OCI-LY7 (cell line): ENCODE results near the gene FAM111B. TPM values are rescaled to one million over a fixed set of nuclear protein-coding genes. Genes with fewer than 3 reads are reported as not detected.

ENCODE experiments used
- BruUV-seq: library from RNA; stranded (reverse); fragments of 400-500 nt; replicated peaks from 2 replicates; lab custom pipeline; 2021; lab: Mats Ljungman, UMichigan
- CTCF ChIA-PET: fragments of 300-600 bp; sonication (Branson Sonifier 250); formaldehyde crosslinking; loops from one replicate; lab custom pipeline; 2022; ENCODE audit warnings: antibody characterized with exemption; ENCODE audit not compliant: unreplicated experiment; lab: Charles Lee
- POLR2A ChIA-PET: fragments of 300-600 bp; sonication (Branson Sonifier 250); formaldehyde crosslinking; loops from one replicate; lab custom pipeline; 2022; ENCODE audit warnings: antibody characterized with exemption; lab: Charles Lee
- DNase-seq: peaks from one replicate; pipeline ENCODE4 v3.0.0-alpha.2; 2015; ENCODE audit warnings: low spot score
- H2AFZ ChIP-seq: fragments of 200-600 bp; sonication (generic), shearing (Covaris generic); 2 replicates; pipeline ENCODE4 v1.6.1; 2014; ENCODE audit warnings: mild to moderate bottlenecking, antibody characterized with exemption, low read length, moderate library complexity
- H3K27ac ChIP-seq: fragments of 200-600 bp; sonication (generic); 2 replicates; pipeline ENCODE4 v1.5.1; 2014; ENCODE audit warnings: mixed run types, low read depth, mild to moderate bottlenecking, moderate library complexity, low read length, inconsistent platforms; ENCODE audit not compliant: poor library complexity, severe bottlenecking
- H3K36me3 ChIP-seq: fragments of 200-600 bp; sonication (generic); 2 replicates; pipeline ENCODE4 v1.6.1; 2014; ENCODE audit warnings: mild to moderate bottlenecking, antibody characterized with exemption, low read length, moderate library complexity, mixed read lengths; ENCODE audit not compliant: insufficient read depth
- H3K4me1 ChIP-seq: fragments of 200-600 bp; sonication (generic); 2 replicates; pipeline ENCODE4 v1.5.1; 2014; ENCODE audit warnings: mild to moderate bottlenecking, low read length; ENCODE audit not compliant: insufficient read depth, poor library complexity, severe bottlenecking
- H3K4me2 ChIP-seq: fragments of 200-600 bp; sonication (generic); 2 replicates; pipeline ENCODE4 v1.6.1; 2014; ENCODE audit warnings: mild to moderate bottlenecking, low read length
- H3K4me3 ChIP-seq: fragments of 200-600 bp; sonication (generic); 2 replicates; pipeline ENCODE4 v1.5.1; 2014; ENCODE audit warnings: mild to moderate bottlenecking, low read depth, low read length; ENCODE audit not compliant: poor library complexity, severe bottlenecking
- H3K79me2 ChIP-seq: fragments of 200-600 bp; sonication (generic); 2 replicates; pipeline ENCODE4 v1.6.1; 2016; ENCODE audit warnings: low read depth, mild to moderate bottlenecking, low read length, moderate library complexity, mixed read lengths; ENCODE audit not compliant: insufficient read depth
- H3K9me2 ChIP-seq: fragments of 200-600 bp; sonication (generic); 2 replicates; pipeline ENCODE4 v1.6.1; 2016; ENCODE audit warnings: mild to moderate bottlenecking, low read length, mixed read lengths; ENCODE audit not compliant: insufficient read depth
- H3K9me3 ChIP-seq: fragments of 200-600 bp; sonication (generic); 2 replicates; pipeline ENCODE4 v1.6.1; 2014; ENCODE audit warnings: mild to moderate bottlenecking, mixed run types, low read length, mixed read lengths
- H4K20me1 ChIP-seq: fragments of 200-600 bp; sonication (generic); 2 replicates; pipeline ENCODE4 v1.6.1; 2014; ENCODE audit warnings: mild to moderate bottlenecking, antibody characterized with exemption, low read length, moderate library complexity, mixed read lengths; ENCODE audit not compliant: insufficient read depth
- CTCF ChIP-seq: fragments of 200-600 bp; sonication (generic); conservative IDR thresholded peaks from 2 replicates; pipeline ENCODE4 v1.5.1; 2014; ENCODE audit warnings: mild to moderate bottlenecking, antibody characterized with exemption, low read length, moderate library complexity, mixed read lengths
- EZH2phosphoT487 ChIP-seq: fragments of 200-600 bp; sonication (generic); IDR thresholded peaks from 2 replicates; pipeline ENCODE4 v1.6.1; 2018; ENCODE audit warnings: low read depth, borderline replicate concordance, mild to moderate bottlenecking, mixed run types, antibody characterized with exemption, low read length, moderate library complexity, mixed read lengths
- intact Hi-C: fragments of 100-400 bp; cut with micrococcal nuclease; formaldehyde crosslinking; loops from one replicate; pipeline ENCODE4 v1.10.0; 2022; ENCODE audit not compliant: unreplicated experiment
- total RNA-seq, 2 experiments: library from RNA; depleted of rRNA in 1 of 2; stranded (reverse); fragments of >200 nt in 1 of 2; shearing (Covaris generic) in 1 of 2; gene quantifications; 2 replicates each; pipeline ENCODE4 v1.2.3, GENCODE V29; 2014 to 2022

Gene FAM111B
- total RNA-seq, 2 experiments from 2014 or later = 37.6 to 38.1 TPM

DNA sequence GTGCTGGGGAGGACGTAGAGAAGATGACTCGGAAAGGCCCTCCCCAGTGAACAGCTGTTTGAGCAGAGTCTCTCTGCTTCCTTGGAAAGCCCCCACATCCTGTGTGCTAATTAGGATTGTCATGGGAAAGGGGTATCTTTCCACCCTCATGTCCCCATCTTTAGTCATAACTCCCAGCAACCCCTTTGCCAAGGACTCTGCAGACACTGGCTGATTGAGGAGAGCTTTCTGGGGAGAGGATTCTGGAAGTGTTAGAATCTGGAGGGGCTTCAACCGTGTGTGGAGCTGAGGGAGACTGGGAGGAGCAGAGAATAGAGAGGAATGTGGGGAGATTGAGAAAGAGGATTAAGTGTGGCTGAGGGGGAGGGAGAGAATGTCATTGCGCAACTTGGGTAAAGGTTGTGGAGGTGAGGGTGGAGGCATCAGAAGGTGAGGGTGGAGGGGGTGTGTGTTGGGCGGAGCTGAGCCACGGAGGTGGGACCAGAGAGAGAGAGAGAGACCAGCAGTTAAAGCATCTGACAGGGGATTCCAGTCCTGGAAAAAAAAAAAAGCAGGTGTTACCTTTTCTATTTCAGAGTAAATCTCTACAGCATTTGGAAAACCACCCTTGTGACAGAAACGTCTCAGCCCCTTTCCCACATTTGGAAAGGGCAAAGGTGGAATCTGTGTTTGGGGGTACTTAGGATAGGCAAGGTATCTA is 67.1 kb downstream of the FAM111B start:
- BruUV-seq = no TSS peak
- intact Hi-C loops = no loop called here
- Histone ChIP-seq H3K79me2 (no peaks in the 10 kb centered on the region), H4K20me1 (no peaks in the 10 kb centered on the region), H3K36me3 (no peaks in the 10 kb centered on the region), H3K9me2 (no peaks in the 10 kb centered on the region), H3K27ac (no peak overlapping the region), H2AFZ (no peak overlapping the region), H3K4me3 (no peak overlapping the region), H3K9me3 (0 out of 2 replicates have a peak, but pooled peaks cover 4% of the 10 kb centered on the region), H3K4me1 (peaks cover 11% of the 10 kb centered on the region), H3K4me2 (no peak overlapping the region)
- POLR2A ChIA-PET = interaction anchor here (0.7 kb wide), 1 partner anchor 45 kb away, joined by 3 read pairs; no protein-coding TSS in a partner anchor
- no peak for DNase-seq
- CTCF ChIA-PET = no interaction called here
- TF ChIP-seq CTCF = no peak
- TF ChIP-seq EZH2phosphoT487 = no peak

DNA sequence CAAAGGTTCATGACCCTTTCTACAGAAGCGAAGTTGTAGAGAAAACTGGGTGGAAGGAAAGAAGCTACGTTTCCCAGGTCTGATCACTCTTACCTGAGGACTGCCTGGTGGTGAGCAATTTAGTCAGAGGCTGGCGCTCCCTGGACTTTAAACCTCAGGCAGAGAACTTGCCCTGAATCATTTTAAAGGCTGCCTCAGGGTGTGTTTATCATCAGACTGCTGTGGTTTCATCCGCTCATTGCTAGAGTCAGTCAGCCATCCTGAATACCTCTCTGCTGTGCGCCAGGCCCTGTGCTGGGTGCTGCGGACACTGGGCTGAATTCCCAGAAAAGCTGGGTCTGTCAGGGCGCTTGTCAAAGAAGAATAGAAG is 67.6 kb downstream of the FAM111B start:
- Histone ChIP-seq H3K4me3 (no peak overlapping the region), H3K27ac (no peak overlapping the region), H3K4me2 (no peak overlapping the region), H2AFZ (no peak overlapping the region), H3K79me2 (no peaks in the 10 kb centered on the region), H3K9me2 (no peaks in the 10 kb centered on the region), H3K4me1 (peaks cover 11% of the 10 kb centered on the region), H3K9me3 (0 out of 2 replicates have a peak, but pooled peaks cover 9% of the 10 kb centered on the region), H3K36me3 (no peaks in the 10 kb centered on the region), H4K20me1 (no peaks in the 10 kb centered on the region)
- BruUV-seq = no TSS peak
- POLR2A ChIA-PET = interaction anchor here (0.7 kb wide), 1 partner anchor 45 kb away, joined by 3 read pairs; no protein-coding TSS in a partner anchor
- no peak for DNase-seq
- CTCF ChIA-PET = interaction anchor here (0.6 kb wide), 1 partner anchor 1371 kb away, joined by 3 read pairs; no protein-coding TSS in a partner anchor
- TF ChIP-seq EZH2phosphoT487 (no peak), CTCF (no peak)
- intact Hi-C loops = no loop called here

- no peak overlapping the region for H3K4me2 ChIP-seq
- H3K27ac ChIP-seq = no peak overlapping the region
- intact Hi-C loops = no loop called here
- peaks cover 11% of the 10 kb centered on the region for H3K4me1 ChIP-seq
- TF ChIP-seq EZH2phosphoT487 = no peak
- TF ChIP-seq CTCF = no peak
- CTCF ChIA-PET = interaction anchor here (0.6 kb wide), 1 partner anchor 1370 kb away, joined by 3 read pairs; no protein-coding TSS in a partner anchor
- no TSS peak for BruUV-seq
- H3K36me3 ChIP-seq = no peaks in the 10 kb centered on the region
- H4K20me1 ChIP-seq = no peaks in the 10 kb centered on the region
- no peak for DNase-seq
- no peaks in the 10 kb centered on the region for H3K9me2 ChIP-seq
- H3K79me2 ChIP-seq = no peaks in the 10 kb centered on the region
- no peak overlapping the region for H3K4me3 ChIP-seq
- 0 out of 2 replicates have a peak, but pooled peaks cover 9% of the 10 kb centered on the region for H3K9me3 ChIP-seq
- no peak overlapping the region for H2AFZ ChIP-seq
- POLR2A ChIA-PET = no interaction called here
These were observed 68.1 kb downstream of the FAM111B start for GRCh38 chr11:59175091-59175501.
